K562 (cell line): ENCODE data around the gene ITSN1. TPM values are rescaled to one million over a fixed set of nuclear protein-coding genes. Genes with fewer than 3 reads are reported as not detected.

Experiments used
- MYBL2 ChIP-seq, 2 experiments: fragments of 450-650 bp in 1 of 2; sonication (generic) in 1 of 2; formaldehyde crosslinking in 1 of 2; IDR thresholded peaks; 2 replicates each; pipeline versions ENCODE4 v1.6.1 to v1.8.1; 2017 to 2022; ENCODE audit warnings: borderline replicate concordance in 1 of 2, inconsistent platforms in 1 of 2, low read depth in 1 of 2, mild to moderate bottlenecking in 1 of 2, missing genetic modification reagents in 1 of 2, moderate library complexity in 1 of 2
- PRDM10 ChIP-seq: fragments of 450-650 bp; IDR thresholded peaks from 2 replicates; pipeline ENCODE4 v1.6.1; 2018; ENCODE audit not compliant: partially characterized antibody
- SLC30A9 ChIP-seq: fragments of 250-450 bp; sonication (Bioruptor Pico); IDR thresholded peaks from 2 replicates; pipeline ENCODE4 v1.8.0; 2022; ENCODE audit warnings: mild to moderate bottlenecking, moderate library complexity
- ZNF740 ChIP-seq, 3 experiments: fragments of 200-800 bp in 1 of 3; sonication (Bioruptor generic) in 1 of 3; sonication (generic) in 1 of 3; formaldehyde crosslinking in 1 of 3; IDR thresholded peaks; 2 replicates each; pipeline versions ENCODE4 v1.6.1 to v1.8.0; 2016 to 2022; ENCODE audit warnings: mild to moderate bottlenecking in 2 of 3, missing compliant biosample characterization in 2 of 3, missing genetic modification characterization in 2 of 3, missing genetic modification reagents in 1 of 3
- polyA plus RNA-seq, 8 experiments: library from polyadenylated mRNA; depleted of rRNA in 4 of 8; stranded (reverse) in 5 of 8; unstranded in 3 of 8; fragments of >200 nt; fragmentation: Nextera tagmentation in 2 of 8; fragmentation: Illumina TruSeq in 1 of 8; extraction: Ambion mirVana in 2 of 8; extraction: Trizol in 1 of 8; gene quantifications; 2 replicates each; pipeline versions ENCODE4 v1.2.1 to v1.2.3, GENCODE V29; 2011 to 2014; ENCODE audit warnings: inconsistent platforms in 1 of 8, missing spikeins in 1 of 8
- total RNA-seq, 7 experiments: library from RNA; depleted of rRNA in 6 of 7; stranded (reverse); fragments of >200 nt in 6 of 7; fragmentation: Illumina TruSeq in 2 of 7; extraction: Trizol in 2 of 7; gene quantifications; 2 replicates each; pipeline versions ENCODE4 v1.2.1 to v1.2.3, GENCODE V29; 2011 to 2021; ENCODE audit warnings: low replicate concordance in 1 of 7

The ITSN1 gene
- total and polyA plus RNA-seq, 9 of the 15 experiments (the other 6 are each of a cell fraction or from before 2014, with no cell fraction given) = 1.1 to 12.6 (median 4.8) TPM

- TF ChIP-seq PRDM10 (no peak), MYBL2 (IDR thresholded peaks at IDR 0.05; ENCODE audit: low read depth) (no peak), MYBL2 (CRISPR knock-in tag; IDR thresholded peaks at IDR 0.05; ENCODE audit: borderline replicate concordance) (no peak), ZNF740 (CRISPR knock-in tag; IDR thresholded peaks at IDR 0.05) (no peak), ZNF740 (tag; IDR thresholded peaks at IDR 0.05) (no peak), SLC30A9 (CRISPR knock-in tag) (no peak)
- TF ChIP-seq, all 486 proteins: peak for 0
Measured at GRCh38 chr21:33869873-33870272, 227.6 kb downstream of the ITSN1 start (continued).
